CD4-positive, alpha-beta T cell treated with Interleukin-17A for 1 hour (primary cell): ENCODE measurements around the gene MLANA.

Source experiments
- DNase-seq: peaks from one replicate; pipeline ENCODE4 v3.0.0-alpha.2; 2020

MLANA gene

GRCh38 chr9:5890641-5891040 lies at the start of gene MLANA:
MLANA (plus strand) TSS chr9:5890889; CDS start chr9:5892475, 1,586 bp downstream.
- DNase-seq, result no peak

- peak; percentile 80 for DNase-seq
These were observed 48.7 kb upstream of the MLANA start for GRCh38 chr9:5841771-5842573.

- peak; percentile 14 for DNase-seq
These were observed 47.5 kb upstream of the MLANA start for GRCh38 chr9:5842929-5843793.

- DNase-seq, result no peak
These were observed 46.8 kb upstream of the MLANA start for GRCh38 chr9:5843794-5844471.

- no peak for DNase-seq
These were observed 45.5 kb upstream of the MLANA start for GRCh38 chr9:5845157-5845531.

GRCh38 chr9:5846096-5846495 lies 44.6 kb upstream of the MLANA start:
- no peak for DNase-seq

GRCh38 chr9:5846501-5846921 lies 44.2 kb upstream of the MLANA start:
- DNase-seq, result no peak

- no peak for DNase-seq
These were observed 42.3 kb upstream of the MLANA start for GRCh38 chr9:5848372-5848882.

- DNase-seq, result no peak
These were observed 40.0 kb upstream of the MLANA start for GRCh38 chr9:5850724-5851122.

- DNase-seq, result peak; percentile 40
These were observed 39.2 kb upstream of the MLANA start for GRCh38 chr9:5851445-5851844.

GRCh38 chr9:5852987-5853386 lies 37.7 kb upstream of the MLANA start:
- no peak for DNase-seq

- no peak for DNase-seq
These were observed 37.1 kb upstream of the MLANA start for GRCh38 chr9:5853617-5854016.

GRCh38 chr9:5854063-5854790 lies 36.5 kb upstream of the MLANA start:
- DNase-seq, result no peak

- no peak for DNase-seq
These were observed 32.8 kb upstream of the MLANA start for GRCh38 chr9:5857928-5858327.

GRCh38 chr9:5858833-5859232 lies 31.9 kb upstream of the MLANA start:
- no peak for DNase-seq

GRCh38 chr9:5863092-5863746 lies 27.5 kb upstream of the MLANA start:
- no peak for DNase-seq

- no peak for DNase-seq
These were observed 26.2 kb upstream of the MLANA start for GRCh38 chr9:5864446-5864845.

- DNase-seq, result no peak
These were observed 24.4 kb upstream of the MLANA start for GRCh38 chr9:5866272-5866671.

GRCh38 chr9:5866685-5867084 lies 24.0 kb upstream of the MLANA start:
- no peak for DNase-seq

GRCh38 chr9:5868235-5868634 lies 22.5 kb upstream of the MLANA start:
- DNase-seq, result no peak

GRCh38 chr9:5869315-5870019 lies 21.2 kb upstream of the MLANA start:
- peak; percentile 22 for DNase-seq

- no peak for DNase-seq
These were observed 20.7 kb upstream of the MLANA start for GRCh38 chr9:5870020-5870339.
